CD4-positive, alpha-beta T cell treated with Interleukin-17A for 1 hour (primary cell): ENCODE results near the gene KRTAP5-3.

Experiments used
- DNase-seq: peaks from one replicate; pipeline ENCODE4 v3.0.0-alpha.2; 2020

Gene KRTAP5-3

GRCh38 chr11:1563149-1563638 lies 45.1 kb downstream of the KRTAP5-3 start:
- no peak for DNase-seq

DNA sequence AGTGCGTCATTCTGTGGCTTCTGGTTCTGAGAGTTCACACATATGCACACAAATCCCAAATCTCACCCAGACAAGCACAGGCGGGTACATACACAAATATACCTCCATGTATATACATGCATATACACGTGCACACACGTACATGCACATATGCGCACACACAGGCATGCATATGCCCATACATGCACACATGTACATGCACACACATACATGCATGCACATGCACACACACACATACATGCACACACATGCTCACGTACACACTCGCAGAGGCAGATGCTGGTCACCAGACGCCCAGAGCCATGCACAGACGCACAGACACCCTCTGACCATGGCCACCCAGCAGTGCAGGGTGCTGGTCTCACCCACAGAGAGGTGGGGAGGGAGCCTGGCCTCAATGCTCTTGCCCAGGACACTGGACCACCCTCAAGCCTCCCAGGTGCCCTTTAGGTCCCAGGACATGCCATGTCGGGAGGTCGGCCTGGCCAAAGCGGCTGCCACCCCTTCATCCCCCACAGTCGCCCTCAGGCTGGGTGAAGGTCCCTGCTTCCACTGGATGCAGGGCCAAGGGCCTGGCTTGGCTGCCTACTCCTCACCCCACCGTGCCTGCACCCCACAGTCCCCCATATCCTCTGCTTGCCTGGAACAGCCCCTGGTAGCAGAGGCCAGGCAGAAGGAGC lies 45.7 kb downstream of the KRTAP5-3 start:
- no peak for DNase-seq

GRCh38 chr11:1561955-1562354 lies 46.3 kb downstream of the KRTAP5-3 start:
- DNase-seq, result no peak

DNA sequence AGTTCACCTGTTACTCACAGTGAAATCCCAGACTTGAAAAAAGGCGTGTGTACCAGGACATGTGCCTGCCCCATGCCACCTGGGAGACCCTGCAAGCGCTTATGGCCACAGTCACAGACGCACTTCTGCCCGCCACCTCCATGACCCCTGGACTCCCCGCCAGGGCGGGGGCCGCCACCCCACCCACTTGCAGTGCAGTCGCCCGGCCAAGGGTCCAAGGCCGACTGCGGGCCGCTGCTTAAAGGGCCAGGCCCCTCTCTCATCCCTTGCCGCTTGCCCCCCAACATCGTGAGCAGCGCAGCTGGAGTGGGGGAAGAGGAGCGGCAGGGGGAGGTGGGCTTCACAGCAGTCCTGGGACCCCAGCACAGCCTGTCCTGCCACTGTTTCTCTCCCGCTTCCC lies 47.0 kb downstream of the KRTAP5-3 start:
- DNase-seq, result no peak

- no peak for DNase-seq
These were observed 47.5 kb downstream of the KRTAP5-3 start for GRCh38 chr11:1560649-1561251.

DNA sequence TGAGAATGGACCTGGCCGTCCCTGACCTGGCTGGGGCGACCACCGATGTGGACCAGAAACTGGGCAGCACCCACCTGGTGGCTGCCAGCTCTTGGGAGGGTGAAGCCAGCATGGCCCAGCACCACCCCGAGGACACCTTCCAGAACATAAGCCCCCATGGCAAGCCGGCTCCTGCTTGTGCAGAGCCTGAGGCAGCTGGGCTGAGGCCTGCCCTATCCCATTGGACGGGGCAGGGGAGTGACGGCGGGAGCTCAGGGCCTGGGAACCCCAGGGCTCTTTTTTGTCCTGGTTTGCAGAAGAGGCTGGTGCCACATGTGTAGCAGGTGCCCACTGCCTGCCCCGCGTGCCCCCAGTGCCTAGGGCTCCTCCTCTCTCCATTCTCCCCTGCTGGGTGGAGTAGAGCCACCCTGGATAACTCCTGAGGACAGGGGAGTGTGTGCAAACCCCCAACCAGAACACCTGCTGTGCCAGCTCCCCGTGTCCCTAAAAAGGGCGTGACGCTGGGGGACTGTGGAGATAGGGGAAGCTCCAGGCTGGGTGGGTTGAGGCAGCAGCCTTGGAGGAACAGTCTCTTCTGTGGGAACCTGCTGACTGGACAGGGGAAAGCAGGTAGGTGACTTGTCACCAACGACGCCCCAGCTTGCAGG lies 48.1 kb downstream of the KRTAP5-3 start:
- no peak for DNase-seq

DNA sequence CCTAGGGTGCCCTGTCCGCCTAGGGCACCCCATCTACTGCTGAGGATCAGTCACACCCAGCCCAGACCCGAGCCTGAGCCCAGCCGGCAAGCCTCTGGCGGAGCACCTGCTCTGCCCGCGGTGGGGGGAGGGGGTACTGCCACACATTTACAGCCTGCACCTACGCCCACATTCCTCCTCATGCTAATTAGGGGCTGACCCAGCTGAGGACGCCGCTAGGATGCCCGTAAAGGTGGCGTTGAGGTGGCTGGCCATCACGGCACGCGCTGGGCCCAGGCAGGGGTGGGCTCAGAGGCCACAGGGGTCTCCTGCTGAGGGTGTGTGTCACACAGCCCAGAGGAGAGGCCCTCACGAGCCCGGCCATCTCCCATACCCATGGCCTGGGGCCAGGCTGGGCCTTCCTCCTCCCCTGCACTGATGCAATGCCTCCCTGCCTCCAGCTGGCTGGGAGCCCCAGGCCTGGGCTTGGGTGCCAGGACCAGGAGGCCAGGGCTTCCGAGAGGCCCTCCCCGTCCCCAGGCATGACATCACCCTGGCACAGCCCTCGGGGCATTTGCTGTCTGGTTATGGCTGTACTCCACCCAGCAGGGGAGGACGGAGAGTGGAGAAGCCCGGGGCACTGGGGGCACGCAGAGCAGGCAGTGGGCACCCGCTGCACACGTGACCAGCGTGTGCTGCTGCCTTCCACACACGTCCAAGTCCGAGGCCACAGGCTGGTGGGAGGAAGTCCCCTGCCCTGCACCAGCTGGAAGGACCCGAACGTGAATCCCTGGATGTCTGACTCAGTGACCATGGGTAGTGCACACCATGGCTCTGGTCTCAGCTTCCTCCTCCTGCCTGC lies 48.9 kb downstream of the KRTAP5-3 start:
- DNase-seq, result no peak

GRCh38 chr11:1558775-1559110 lies 49.5 kb downstream of the KRTAP5-3 start:
- DNase-seq, result no peak

DNA sequence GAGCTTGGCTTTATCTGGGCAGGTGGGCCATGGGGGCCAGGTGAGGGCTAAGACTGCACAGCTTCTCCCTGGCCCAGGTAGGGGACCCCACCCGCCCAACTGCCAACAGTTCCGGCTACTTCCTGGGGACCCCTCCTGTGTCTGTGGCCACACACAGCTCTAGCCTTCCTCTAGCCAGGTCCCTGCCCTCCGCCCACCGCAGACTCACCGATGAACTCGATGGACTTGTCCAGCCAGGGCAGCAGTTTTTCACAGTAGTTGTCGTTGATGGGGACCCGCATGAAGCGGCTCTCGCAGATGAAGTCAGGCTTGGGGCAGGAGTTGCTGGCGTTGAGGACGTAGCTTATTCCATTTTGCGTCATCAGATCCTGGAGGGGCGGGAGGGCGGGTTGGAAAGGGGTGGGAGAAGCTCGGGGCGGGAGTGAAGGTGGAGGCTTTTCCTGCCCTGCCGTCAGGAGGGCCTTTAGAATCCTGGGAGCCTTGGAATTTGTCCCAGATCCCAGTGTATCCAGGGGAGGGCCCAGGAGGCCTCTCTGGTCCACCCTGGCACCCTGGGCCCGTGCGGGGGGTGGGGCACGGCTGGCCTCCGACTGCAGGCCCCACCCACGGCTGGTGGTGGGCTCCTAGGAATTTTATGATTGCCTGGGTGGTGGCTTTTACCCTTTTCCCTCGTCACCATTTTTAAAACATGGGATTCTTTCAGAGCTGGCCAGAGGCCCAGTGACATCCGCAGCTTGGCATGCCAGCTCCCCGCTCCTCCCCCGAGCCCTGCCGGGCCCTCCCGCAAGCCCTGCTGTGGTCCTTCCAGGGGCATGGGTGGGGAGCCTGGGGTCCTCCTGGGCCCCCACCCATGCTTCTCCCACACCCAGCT lies 50.1 kb downstream of the KRTAP5-3 start:
- no peak for DNase-seq
